IPS-NIHi7 (cell line): ENCODE data around the gene FBXL20.
A peak's percentile ranks its signal among the peaks of the same experiment; 100 is the strongest.
"Not testable (repeated sequence)": the region's sequence is repeated elsewhere in the genome, so short reads cannot be mapped to it uniquely, and the experiment has no call there.

Source experiments
- DNase-seq: peaks from one replicate; pipeline ENCODE4 v3.0.0; 2012; ENCODE audit warnings: mixed read lengths; ENCODE audit errors: extremely low spot score

FBXL20 gene

GRCh38 chr17:39401412-39402243 lies at the start of gene FBXL20:
Gene FBXL20 (minus strand): TSS chr17:39401626. CDS start chr17:39401402, 224 bp downstream.
- DNase-seq = peak; percentile 97

- DNase-seq = peak; percentile 99
Measured at GRCh38 chr17:39450847-39451581, 49.6 kb upstream of the FBXL20 start, which contains the start of gene MED1. Gene MED1 (minus strand): TSS chr17:39451263. CDS start chr17:39451062, 201 bp downstream.

GRCh38 chr17:39450051-39450450 lies 48.6 kb upstream of the FBXL20 start:
- no peak for DNase-seq

- DNase-seq = no peak
Measured at GRCh38 chr17:39447561-39447960, 46.1 kb upstream of the FBXL20 start.

- DNase-seq = no peak
Measured at GRCh38 chr17:39443326-39443725, 41.9 kb upstream of the FBXL20 start.

GRCh38 chr17:39439868-39440267 lies 38.4 kb upstream of the FBXL20 start:
- not testable (repeated sequence) for DNase-seq

GRCh38 chr17:39429600-39429999 lies 28.2 kb upstream of the FBXL20 start:
- no peak for DNase-seq

- DNase-seq = no peak
Measured at GRCh38 chr17:39416141-39416540, 14.7 kb upstream of the FBXL20 start.

- DNase-seq = no peak
Measured at GRCh38 chr17:39410279-39410678, 8.9 kb upstream of the FBXL20 start.

- no peak for DNase-seq
Measured at GRCh38 chr17:39408360-39408759, 6.9 kb upstream of the FBXL20 start.

- DNase-seq = no peak
Measured at GRCh38 chr17:39406951-39407350, 5.5 kb upstream of the FBXL20 start.

GRCh38 chr17:39405436-39405835 lies 4.0 kb upstream of the FBXL20 start:
- DNase-seq = no peak

- DNase-seq = no peak
Measured at GRCh38 chr17:39404542-39405378, 3.3 kb upstream of the FBXL20 start.

- no peak for DNase-seq
Measured at GRCh38 chr17:39402890-39403605, 1.6 kb upstream of the FBXL20 start.

GRCh38 chr17:39402244-39402889 lies 941 bp upstream of the FBXL20 start:
- DNase-seq = peak; percentile 99

- DNase-seq = peak; percentile 41
Measured at GRCh38 chr17:39400547-39401411, 647 bp downstream of the FBXL20 start.

- DNase-seq = no peak
Measured at GRCh38 chr17:39399791-39400190, 1.6 kb downstream of the FBXL20 start.

- no peak for DNase-seq
Measured at GRCh38 chr17:39393736-39394135, 7.7 kb downstream of the FBXL20 start.

GRCh38 chr17:39391448-39391847 lies 10.0 kb downstream of the FBXL20 start:
- DNase-seq = no peak

GRCh38 chr17:39385040-39385439 lies 16.4 kb downstream of the FBXL20 start:
- no peak for DNase-seq
